RWPE2 (cell line): ENCODE results near the gene ENTPD6.

Experiments used
- ATAC-seq: fragments of 200-7000 bp; cut with Tn5 transposase; 3 replicates; pipeline ENCODE4 v1.9.1; 2021; ENCODE audit warnings: low read depth
- DNase-seq: peaks from one replicate; pipeline ENCODE4 v3.0.0-alpha.2; 2020; ENCODE audit warnings: low spot score
- H3K27ac ChIP-seq: fragments of 450-650 bp; 2 replicates; pipeline ENCODE4 v1.5.1; 2017; ENCODE audit warnings: mild to moderate bottlenecking; ENCODE audit not compliant: poor library complexity, severe bottlenecking
- H3K27me3 ChIP-seq: fragments of 250-450 bp; sonication (Bioruptor Pico); 2 replicates; pipeline ENCODE4 v1.5.1; 2021; ENCODE audit warnings: mild to moderate bottlenecking, moderate library complexity; ENCODE audit not compliant: insufficient read depth, poor library complexity, severe bottlenecking
- H3K36me3 ChIP-seq: fragments of 250-450 bp; sonication (Bioruptor Pico); 2 replicates; pipeline ENCODE4 v1.5.1; 2020; ENCODE audit warnings: low read depth, mild to moderate bottlenecking, moderate library complexity
- H3K4me1 ChIP-seq: fragments of 250-450 bp; sonication (Bioruptor Pico); 2 replicates; pipeline ENCODE4 v1.5.1; 2021; ENCODE audit warnings: mild to moderate bottlenecking, moderate library complexity; ENCODE audit not compliant: insufficient read depth, poor library complexity, severe bottlenecking
- H3K4me3 ChIP-seq: fragments of 250-450 bp; sonication (Bioruptor Pico); 2 replicates; pipeline ENCODE4 v1.5.1; 2021; ENCODE audit warnings: mild to moderate bottlenecking, moderate library complexity; ENCODE audit not compliant: severe bottlenecking
- H3K9me3 ChIP-seq: fragments of 250-450 bp; sonication (Bioruptor Pico); 2 replicates; pipeline ENCODE4 v1.5.1; 2021; ENCODE audit warnings: mild to moderate bottlenecking, moderate library complexity; ENCODE audit not compliant: severe bottlenecking
- TF ChIP-seq, protein P1 (sequence below): fragments of 450-650 bp; IDR thresholded peaks from one replicate; pipeline ENCODE4 v1.5.1; 2017; ENCODE audit warnings: mild to moderate bottlenecking, moderate library complexity; ENCODE audit not compliant: poor library complexity, severe bottlenecking

ENTPD6 gene

DNA sequence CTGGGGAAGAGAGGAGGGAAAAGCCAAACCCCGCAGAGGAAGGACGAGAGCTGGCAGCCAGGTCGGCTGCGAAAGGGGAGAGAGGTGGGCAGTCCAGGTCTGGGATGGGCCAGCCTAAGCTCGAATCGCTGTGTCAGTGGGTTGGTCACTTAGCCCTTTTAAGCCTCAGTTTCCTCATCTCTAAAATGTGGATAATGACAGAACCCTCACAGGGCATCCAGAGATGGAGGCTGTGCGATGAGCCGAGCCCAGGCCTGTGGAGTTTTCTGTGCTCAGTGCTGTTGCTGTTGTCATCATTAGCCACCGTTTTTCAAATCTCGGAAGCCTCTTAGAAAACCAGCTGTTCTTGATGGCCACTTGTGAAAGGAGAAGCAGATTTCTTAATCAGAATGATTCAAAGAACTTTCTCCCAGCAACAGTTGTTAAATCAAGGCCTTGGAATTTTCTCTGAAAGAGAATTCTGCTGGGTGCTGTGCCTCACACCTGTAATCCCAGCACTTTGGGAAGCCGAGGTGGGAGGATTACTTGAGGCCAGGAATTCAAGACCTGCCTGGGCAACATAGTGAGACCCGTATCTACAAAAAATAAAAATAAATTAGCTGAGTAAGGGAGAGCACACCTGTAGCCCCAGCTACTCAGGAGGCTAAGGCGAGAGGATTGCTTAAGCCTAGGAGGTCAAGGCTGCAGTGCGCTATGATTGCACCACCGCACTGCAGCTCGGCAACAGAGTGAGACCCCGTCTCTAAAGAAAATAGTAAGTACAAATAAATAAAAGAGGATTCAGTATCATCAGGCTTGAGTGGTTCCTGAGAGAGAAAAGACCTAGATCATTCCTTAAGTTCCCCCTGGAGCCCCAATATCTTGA lies 46.3 kb upstream of the ENTPD6 start:
- H3K27me3 ChIP-seq, result peaks cover 3% of the 10 kb centered on the region
- DNase-seq (no peak), ATAC-seq (no peak)
- no peaks in the 10 kb centered on the region for H3K4me1 ChIP-seq
- H3K9me3 ChIP-seq, result no peaks in the 10 kb centered on the region
- H3K36me3 ChIP-seq, result no peaks in the 10 kb centered on the region
- H3K4me3 ChIP-seq, result no peak overlapping the region
- TF ChIP-seq, protein P1, sequence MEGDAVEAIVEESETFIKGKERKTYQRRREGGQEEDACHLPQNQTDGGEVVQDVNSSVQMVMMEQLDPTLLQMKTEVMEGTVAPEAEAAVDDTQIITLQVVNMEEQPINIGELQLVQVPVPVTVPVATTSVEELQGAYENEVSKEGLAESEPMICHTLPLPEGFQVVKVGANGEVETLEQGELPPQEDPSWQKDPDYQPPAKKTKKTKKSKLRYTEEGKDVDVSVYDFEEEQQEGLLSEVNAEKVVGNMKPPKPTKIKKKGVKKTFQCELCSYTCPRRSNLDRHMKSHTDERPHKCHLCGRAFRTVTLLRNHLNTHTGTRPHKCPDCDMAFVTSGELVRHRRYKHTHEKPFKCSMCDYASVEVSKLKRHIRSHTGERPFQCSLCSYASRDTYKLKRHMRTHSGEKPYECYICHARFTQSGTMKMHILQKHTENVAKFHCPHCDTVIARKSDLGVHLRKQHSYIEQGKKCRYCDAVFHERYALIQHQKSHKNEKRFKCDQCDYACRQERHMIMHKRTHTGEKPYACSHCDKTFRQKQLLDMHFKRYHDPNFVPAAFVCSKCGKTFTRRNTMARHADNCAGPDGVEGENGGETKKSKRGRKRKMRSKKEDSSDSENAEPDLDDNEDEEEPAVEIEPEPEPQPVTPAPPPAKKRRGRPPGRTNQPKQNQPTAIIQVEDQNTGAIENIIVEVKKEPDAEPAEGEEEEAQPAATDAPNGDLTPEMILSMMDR, result no peak
- H3K27ac ChIP-seq, result no peak overlapping the region

DNA sequence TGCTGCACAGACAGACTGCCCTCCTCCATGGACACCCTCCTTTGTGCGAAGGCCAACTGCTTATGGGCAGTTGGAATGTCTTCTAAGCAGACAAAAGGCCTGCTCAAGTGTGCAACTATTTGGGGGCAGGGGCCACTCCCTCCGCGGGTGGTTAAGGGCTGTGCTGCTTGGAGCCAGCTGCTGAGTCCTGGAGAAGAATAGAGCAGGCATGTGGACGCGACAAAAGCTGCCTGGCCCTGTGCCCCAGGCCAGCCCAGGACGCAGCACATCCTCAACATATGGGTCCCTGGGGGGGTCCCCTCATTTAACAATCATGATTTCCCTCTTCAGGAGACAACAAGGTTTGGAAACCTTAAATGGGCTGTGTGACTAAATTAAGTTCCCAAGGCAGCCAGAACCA lies 45.5 kb upstream of the ENTPD6 start:
- ATAC-seq (no peak), DNase-seq (no peak)
- H3K4me1 ChIP-seq, result no peaks in the 10 kb centered on the region
- H3K36me3 ChIP-seq, result no peaks in the 10 kb centered on the region
- no peak overlapping the region for H3K4me3 ChIP-seq
- peaks cover 3% of the 10 kb centered on the region for H3K27me3 ChIP-seq
- H3K9me3 ChIP-seq, result no peaks in the 10 kb centered on the region
- TF ChIP-seq, protein P1, result no peak
- no peak overlapping the region for H3K27ac ChIP-seq

DNA sequence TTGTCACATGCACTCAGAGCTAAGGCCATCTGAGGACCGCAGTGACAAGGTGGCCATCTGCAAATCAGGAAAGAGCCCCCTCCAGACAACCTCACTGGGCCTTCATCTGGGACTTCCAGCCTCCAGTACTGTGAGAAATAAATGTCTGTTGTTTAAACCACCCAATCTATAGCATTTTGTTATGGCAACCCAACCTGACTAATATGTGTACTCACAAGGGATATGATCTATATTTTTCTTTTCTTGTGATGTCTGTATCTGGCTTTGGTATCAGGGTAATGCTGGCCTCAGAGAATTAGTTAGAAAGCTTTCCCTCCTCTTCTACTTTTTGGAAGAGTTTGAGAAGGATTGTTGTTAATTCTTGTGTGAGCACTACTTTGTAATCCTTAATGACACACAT lies 37.5 kb upstream of the ENTPD6 start:
- H3K27me3 ChIP-seq, result peaks cover 4% of the 10 kb centered on the region
- DNase-seq (no peak), ATAC-seq (no peak)
- no peak overlapping the region for H3K27ac ChIP-seq
- H3K4me3 ChIP-seq, result no peak overlapping the region
- no peaks in the 10 kb centered on the region for H3K9me3 ChIP-seq
- H3K36me3 ChIP-seq, result no peaks in the 10 kb centered on the region
- H3K4me1 ChIP-seq, result no peaks in the 10 kb centered on the region
- TF ChIP-seq, protein P1, result no peak

DNA sequence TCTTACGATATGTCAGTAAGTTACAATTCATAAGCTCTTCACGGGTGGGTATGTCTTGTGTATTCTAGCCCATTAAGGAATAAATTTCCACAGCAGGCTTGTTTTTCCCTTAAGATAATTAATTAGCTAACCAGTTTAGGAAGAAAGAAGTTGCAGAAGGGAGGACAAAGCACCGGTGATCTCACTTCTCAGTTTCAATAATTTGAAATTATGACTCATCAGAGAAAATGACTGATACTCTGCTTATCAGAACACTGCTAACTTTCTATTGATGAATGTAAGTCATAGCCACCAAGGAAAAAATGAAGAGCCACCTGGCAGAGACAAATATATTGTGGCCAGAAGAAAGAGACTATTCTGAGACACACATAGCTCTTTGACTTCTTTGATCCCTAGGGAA lies 35.0 kb upstream of the ENTPD6 start:
- peaks cover 4% of the 10 kb centered on the region for H3K27me3 ChIP-seq
- no peak overlapping the region for H3K4me3 ChIP-seq
- H3K27ac ChIP-seq, result no peak overlapping the region
- H3K9me3 ChIP-seq, result no peaks in the 10 kb centered on the region
- no peak for DNase-seq
- TF ChIP-seq, protein P1, result no peak
- no peaks in the 10 kb centered on the region for H3K36me3 ChIP-seq
- H3K4me1 ChIP-seq, result no peaks in the 10 kb centered on the region
- no peak for ATAC-seq

DNA sequence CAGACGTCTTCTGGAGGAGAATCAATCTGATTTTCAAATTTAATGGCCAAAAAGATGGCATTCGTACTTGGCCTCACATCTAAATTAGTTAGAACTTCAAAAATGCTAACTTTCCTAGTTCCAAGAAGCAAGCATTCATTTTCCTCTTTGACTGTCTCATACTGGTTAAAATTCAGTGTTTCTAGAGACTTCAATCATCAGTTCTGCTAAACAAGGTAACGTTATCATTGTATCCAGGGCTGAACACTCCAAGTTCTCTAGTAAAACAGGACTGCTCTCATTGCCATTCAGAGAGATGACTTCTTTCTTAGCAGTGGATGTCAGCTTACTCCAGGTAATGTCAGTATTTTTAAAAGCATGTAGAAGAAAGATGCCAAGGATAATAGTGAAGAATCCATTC lies 34.6 kb upstream of the ENTPD6 start:
- TF ChIP-seq, protein P1, result no peak
- no peaks in the 10 kb centered on the region for H3K36me3 ChIP-seq
- no peaks in the 10 kb centered on the region for H3K4me1 ChIP-seq
- ATAC-seq (no peak), DNase-seq (no peak)
- no peak overlapping the region for H3K4me3 ChIP-seq
- no peaks in the 10 kb centered on the region for H3K9me3 ChIP-seq
- H3K27ac ChIP-seq, result no peak overlapping the region
- H3K27me3 ChIP-seq, result peaks cover 4% of the 10 kb centered on the region
